Stimulated activated CD4-positive, alpha-beta T cell treated with anti-CD3 and anti-CD28 coated beads, Interleukin-4, amount 100 ng/mL, for 48 hours (primary cell): ENCODE measurements around the gene COBL.

Experiments
- DNase-seq, 2 donors: peaks; one replicate each; pipeline ENCODE4 v3.0.0-alpha.2; 2020; ENCODE audit warnings: low read depth in 2 of 2

The COBL gene

DNA sequence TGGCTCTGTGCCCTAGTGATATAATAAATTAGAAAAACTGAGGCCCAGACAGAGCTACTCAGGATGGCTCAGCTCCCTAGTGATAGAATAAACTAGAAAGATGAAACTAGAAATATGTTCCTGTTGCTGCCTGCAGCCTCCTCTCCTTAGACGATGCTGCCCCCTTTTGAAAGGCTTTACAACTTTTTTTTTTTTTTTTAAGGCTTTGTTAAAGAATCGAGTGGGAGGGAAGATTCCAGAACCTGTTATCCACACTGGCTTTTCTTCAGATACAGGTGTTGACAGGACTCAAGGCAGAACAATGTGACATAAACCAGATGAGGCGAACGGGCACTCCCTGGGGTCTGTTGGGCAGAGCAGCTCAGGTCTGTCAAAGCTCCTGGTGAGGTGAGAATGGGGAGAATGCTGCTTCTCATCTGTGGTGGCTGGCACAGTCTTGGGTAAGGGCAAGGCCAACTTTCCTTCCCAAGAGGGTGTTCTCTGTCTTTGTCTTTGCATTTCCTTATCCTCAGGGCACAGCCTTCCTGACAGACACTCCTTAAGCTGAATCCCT, 175.1 kb downstream of the COBL start:
- no peak for DNase-seq

DNA sequence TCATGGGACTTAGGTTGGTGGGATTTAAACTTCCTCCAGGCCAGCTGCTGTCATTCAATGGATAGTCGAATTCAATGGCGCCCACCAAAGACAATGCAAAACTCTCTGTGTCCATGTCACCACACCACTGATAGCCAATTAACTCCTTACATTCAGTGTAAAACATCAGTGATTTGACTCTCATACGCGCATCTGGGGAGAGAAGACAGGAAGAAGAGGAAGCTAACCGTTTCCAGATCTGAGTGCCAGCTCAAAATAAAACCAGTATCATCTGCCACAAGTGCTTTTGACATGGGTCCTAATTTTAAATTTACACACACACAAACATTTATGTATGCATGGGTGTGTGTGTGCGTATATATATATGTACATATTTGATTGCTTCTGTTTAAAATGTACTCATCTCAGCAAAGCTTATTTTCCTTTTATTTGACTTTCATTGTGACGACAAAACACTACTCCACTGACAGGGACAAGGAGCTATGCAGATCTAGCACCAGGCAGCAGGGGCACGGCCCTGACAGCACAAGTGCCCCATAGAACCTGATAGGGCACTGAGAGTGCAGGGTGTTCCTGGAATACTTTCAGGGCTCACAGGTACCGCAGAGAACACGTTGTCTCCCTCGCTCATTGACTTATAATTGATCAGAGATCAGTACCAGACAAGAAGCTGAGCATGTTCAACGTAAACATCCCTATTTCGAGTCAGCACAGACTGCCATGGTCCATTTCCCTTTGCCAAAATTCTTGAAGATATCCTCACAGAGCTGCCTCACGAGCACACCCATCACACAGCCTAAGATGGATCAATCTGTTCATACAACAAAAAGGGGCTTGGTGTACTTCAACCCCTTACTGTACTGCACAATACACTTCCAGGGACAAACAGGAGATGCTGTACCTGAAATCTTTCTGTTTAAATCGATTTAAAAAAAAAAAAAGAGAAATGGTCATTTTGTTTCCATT, 176.1 kb downstream of the COBL start:
- no peak for DNase-seq

DNA sequence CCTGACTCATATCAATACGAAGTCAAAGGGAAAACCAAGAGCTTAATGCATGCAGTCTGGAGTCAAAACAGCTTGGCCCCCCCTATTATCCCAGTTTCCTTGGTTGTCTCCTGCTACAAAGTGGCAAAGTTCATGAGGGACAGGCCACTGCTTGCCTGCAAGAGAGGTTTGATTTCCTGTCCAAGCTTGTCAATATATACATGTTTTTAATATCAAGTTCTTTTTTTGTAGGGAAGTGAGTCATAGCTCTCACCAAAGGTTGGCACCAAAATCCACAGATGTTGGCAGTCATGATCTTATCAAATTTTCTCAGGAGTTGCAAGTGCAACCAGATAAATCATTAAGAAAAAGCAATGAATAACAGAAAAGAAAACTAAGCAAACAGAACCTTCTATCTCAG, 176.8 kb downstream of the COBL start:
- DNase-seq: no peak

DNA sequence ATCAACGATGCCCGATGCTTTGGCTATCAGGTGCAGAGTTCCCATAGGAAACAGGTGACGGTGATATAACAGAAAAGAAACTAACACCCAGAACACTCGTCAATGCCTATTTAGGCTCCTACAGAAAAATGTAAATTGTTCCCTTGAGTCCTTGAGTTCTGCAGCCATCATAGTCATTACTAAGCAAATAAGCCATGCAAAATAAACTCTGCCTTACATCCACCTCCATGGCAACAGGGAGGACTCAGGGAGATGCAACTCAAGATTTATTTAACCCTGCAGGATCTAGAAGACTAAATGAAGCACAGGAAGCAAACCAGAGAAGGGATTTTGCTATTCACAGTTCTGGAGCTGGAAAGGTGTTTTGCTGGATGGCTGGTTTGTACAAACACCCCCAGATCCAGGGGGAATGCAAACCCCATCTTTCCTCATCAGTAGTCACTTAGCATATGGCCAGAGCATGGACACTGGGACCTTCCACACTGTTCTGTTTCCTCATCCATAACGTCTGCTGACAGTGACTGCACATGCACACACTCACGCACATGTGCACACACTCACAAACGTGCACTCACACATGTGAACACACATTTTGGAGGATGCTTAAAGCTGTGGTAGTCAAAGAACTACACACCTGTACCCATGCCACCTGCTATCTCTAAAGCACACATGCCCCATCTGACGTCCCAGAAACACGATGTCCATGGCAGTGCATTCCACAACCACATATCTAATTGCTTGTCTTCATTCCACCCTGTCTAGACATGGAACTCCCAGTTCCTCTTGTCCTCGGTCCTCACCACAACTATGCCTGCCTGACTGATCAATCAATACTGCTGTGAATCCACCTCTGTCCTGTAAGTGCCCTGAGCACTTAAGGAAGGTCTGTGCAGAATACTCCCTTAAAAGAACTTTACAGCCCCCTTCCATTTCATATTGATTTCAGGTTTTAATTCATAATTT, 178.2 kb downstream of the COBL start:
- no peak for DNase-seq

DNA sequence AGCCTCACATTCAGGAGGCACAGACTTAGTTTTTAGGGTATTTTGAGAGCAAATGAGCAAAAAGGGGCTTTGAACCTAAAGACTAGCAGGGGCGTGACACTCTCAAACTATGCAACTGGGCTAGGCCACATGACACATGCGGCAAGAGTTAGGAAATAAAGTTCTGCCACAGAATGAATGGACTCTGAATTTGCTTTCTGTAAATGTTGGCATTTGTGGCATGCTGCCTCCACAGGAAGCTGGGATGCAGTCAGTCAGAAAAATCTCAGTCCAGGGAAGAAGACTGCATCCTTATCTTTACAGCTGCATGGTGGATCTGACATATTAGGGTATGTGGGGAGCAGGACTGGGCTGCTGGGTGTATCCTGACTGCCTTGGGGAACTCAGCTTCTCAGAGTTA, 181.0 kb downstream of the COBL start:
- DNase-seq: no peak

DNA sequence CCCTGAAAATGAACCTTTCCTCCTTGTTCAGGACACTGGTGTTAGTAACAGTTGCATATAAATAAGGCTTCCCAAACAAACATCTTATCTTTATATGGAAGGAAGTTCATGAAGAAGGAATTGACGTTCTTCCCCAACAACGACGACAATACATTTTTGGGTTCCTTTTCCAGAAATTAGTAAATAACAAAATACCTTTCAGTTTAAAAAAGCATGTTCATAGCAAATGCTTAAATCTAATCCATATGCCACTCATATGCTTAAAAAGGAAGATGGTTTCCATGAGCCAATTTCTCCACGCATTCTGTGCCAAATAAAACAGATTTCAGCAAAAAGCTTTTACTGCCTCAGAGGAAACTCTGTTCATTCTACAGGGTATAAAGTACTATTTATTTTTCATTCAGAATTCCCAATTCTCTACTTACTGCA, 182.6 kb downstream of the COBL start:
- DNase-seq: no peak

DNA sequence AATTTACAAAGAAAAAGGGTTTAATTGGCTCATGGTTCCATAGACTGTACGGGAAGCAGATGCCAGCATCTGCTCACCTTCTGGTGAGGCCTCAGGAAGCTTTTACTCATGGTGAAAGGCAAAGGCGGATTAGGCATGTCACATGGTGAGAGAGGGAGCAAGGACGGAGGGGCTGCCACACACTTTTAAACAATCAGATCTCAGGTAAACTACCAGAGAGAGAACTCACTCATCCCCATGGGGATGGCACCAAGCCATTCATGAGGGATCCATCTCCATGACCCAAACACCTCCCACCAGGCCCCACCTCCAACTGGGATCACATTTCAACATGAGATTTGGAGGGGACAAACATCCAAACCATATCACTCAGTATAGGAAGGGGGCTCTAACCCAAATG, 183.9 kb downstream of the COBL start:
- DNase-seq: no peak

DNA sequence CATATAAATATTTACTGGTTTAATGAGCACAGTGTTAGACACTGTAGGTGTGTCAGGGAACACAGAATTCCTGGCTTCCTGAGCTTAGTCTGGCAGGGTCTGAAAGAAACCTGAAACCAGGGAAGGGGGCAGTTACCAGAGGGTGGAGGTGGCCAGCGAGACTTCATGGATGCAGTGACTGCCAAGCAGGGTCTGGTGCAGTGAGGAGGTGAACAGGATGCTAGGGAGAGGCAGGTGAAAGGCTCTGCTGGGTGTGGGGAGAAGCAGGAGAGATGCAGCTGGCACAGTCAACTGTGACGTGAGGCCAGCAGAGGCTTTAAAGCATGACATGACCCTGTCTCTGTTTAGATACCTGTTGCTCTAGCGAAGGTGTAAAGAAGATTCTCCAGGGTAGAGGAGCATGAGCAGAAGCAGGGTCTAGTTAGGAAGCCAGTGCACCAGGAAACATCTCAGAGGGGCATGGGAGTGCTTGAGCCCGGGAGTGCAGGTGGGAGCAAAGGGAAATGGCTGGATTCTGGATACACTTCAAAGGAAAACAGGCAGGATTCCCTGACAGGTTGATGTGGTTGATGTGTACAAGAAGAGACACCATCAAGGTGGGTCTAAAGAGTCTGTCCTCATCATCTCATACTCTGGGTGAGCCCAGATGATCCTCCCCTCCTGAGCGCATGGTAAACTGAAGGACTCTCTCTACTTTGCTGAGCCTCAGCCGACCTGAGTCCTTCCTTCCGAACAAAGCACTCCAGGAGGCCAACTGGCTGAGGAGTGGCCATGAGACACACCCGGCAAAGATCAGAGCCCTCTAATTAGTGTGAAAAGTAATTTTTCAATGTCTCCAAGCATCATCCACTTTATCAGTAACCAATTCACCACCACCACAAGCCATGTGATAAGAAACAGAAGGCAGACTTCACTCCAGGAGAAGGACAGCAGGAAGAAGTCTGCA, 186.8 kb downstream of the COBL start:
- no peak for DNase-seq

DNA sequence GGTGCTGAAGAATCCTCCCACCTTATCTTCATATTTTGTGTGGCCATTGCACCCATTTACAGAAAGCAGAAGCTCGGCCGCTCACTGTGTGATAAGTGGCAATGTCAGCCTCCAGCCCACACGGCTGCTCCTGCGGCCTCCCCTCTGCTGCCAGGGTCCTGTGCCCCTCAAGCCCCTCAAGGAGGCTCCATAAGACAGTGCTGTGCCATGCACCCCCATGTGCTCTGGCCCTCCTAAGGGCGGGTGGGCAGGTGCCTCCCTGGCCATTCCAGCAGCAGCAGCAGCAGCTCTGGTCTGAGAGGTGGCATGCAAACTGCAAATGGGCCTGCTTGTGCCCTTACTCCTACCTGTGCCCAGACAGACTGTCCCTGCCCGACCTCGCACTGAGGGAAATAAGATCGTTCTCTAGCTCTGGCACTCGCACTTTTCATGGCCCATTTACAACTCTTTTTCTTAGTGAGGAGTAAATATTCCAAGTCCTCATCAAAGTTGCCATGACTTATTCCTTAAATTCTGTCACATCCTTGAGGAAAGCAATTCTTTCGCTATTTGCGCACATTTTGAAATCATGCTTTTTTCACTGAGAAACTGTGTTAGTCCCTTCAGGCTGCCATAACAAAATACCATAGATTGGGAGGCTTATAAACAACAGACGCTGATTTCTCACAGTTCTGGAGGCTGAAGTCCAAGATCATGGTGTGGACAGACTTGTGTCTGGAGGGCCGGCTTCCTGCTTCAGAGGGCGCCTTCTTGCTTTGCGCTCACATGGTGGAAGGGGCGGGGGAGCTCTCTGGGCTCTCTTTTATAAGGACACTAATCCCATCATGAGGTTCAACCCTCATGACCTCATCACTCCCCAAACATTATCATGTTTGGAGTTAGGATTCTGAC, 187.8 kb downstream of the COBL start:
- no peak for DNase-seq

DNA sequence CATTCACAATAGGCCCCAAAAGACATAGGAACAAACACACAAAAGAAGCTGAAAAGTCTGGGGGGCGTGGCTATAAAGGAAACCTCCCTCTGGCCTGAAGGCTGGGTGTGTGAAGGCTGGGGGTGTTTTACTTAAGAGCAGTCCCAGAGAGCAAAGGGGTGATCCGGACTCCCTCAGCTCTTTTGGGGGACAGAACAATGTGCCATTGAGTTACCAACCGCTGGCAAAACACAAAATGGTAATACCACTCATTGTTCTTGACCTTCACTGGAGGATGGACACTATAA, 189.0 kb downstream of the COBL start:
- DNase-seq: no peak

DNA sequence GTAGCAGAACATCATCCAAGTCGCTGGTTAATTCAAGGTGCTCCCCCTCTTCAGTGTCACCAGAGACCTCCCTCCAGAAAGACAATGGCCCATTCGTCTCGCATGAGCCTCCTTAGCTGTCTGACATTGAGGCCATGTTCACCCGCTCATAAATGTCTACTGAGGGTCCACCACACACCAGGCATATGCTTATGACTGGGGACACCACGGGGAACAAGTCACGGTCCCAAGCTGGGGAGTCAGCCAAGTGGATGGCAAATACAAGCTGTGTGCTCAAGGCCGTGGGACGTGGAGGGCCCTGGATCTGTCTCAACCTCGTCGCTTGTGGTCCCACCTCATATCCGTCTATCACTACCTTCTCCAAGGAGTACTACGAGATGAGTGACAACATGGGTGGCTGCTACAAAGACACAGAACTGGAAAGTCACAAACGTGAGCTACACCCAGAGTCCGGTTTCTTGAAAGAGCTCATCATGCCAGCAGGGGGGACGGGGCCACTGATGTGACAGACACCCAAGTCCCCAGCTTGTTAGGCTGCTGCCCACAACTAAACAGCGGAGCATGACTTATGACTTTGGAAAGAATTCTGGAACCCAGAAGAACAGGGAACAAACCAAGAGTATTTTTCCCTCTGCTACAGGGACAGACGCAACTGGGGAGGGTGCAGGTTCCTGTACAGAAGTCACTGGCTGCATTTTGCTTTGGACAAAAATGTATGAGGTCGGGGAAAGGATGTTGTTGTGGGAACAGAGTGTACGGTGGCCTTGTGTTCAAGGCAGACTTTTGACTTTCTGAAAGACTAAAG, 189.6 kb downstream of the COBL start:
- DNase-seq: no peak

DNA sequence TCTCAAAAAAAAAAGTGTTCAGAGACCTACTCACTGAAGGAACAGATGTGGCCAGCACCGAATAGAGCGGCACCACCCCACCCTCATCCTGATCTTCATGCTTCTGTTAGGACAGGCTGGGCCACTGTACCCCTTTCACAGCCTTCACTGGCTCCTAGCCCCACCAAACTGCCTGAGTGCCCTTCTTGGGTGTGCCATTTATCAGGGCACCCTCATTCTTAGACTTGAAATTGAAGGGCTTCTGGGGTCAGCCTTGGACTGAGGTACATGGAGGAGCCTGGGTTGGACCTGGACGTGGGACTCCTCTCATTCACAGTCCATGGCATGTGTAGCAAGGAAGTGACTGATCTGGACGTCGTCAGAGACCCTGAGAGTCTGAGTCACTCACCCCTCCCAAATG, 190.3 kb downstream of the COBL start:
- DNase-seq: no peak

DNA sequence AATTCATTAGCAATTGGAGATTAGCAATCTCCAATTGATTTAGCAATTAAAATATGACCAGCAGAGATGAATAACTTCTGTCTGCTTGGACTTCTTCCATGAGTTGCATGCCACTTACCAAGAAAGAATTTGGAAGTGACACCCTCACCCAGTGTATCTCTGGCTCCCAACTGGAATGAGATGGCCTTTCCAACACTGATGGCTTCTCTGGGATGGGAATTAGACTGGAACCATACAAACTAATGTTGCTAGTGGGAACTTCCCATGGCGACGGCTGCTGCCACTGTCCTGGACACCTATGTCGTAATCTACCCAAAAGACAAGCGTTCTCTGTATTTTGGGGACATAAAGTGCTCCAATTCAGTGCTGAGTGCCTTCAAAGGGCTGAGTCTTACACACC, 192.3 kb downstream of the COBL start:
- no peak for DNase-seq

DNA sequence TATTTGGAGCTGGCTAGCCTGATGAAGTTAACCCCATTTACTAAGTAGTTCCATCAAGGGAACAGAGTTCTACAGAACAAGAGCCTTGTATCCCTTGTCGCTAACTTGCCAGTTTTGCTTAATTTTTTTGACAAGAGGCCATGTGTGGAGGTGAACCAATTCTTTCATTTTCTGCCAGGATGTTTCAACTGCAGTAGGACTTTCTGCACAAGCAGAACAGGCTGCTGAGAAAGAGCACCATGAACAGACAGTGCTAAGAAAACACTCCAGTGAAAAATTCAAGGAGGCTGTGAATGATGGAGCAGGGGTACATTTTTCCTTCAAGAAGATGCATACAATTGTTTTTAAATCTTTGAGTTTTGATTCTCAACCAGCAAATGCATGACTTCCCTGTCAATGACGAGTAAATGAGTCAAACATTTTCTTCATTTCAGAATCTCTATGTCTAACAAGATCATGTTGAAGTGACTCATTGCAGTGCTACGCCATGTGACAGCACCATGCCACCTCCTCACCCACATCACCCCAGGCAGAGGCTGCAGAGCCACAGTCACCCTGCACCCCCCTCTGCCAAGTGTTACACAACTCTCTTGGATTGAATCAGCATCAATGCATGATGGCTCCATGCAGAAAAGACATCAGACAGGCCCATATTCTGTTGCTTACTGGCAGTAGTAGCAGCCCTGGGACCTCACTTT, 193.1 kb downstream of the COBL start:
- peak; percentile 65 to 73 for DNase-seq

DNA sequence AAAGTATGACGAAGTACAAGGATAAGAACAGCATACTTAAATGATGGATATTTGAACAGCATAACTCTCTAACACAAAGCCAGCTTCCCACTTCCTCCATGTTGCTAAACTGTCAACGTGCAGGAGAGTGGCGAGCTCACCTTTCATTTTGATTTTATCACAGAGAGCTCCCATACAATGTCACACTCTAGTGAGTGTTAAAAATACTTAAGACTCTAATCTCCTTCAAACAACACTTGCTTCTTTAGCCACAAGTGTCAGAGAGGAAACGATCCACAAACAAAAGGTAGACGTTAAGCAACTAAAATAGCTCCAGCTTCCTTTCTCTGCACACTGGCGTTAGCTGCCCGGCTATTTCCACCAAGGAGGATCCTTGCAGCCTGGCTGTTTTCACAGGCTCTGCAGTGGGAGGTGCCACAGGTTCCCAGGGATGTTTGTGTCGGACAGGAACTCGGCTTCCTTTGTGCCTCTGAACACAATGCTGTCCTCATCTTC, 194.6 kb downstream of the COBL start:
- DNase-seq: no peak

DNA sequence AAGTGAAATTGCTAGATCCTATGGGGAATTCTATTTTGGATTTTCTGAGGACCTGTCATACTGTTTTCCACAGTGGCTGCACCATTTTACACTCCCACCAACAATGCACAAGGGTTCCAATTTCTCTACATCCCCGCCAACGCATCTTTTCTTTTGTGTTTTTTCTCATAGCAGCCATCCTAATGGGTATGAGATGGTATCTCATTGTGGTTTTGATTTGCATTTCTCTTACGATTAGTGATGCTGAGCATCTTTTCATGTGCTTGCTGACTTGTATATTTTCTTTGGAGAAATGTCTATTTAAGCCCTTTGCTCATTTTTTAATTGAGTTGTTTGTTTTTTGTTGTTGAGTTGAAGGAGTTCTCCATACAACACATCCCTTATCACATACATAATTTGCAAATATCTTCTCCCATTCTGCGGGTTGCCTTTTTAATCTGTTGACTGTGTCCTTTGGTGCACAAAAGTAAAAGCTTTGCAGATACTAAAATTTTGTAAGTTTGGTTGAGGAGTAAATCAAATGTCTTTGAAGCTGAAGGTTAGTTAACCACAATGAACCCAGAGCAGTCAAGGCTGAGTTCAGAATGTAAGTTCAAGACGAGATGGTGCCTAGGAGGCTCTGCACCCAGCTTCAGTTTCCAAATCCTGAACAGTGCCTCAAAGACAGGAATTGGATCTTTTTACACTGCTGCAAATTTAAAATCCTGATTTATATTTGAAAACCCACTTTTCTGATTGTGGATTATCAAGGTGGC, 195.4 kb downstream of the COBL start:
- no peak for DNase-seq

DNA sequence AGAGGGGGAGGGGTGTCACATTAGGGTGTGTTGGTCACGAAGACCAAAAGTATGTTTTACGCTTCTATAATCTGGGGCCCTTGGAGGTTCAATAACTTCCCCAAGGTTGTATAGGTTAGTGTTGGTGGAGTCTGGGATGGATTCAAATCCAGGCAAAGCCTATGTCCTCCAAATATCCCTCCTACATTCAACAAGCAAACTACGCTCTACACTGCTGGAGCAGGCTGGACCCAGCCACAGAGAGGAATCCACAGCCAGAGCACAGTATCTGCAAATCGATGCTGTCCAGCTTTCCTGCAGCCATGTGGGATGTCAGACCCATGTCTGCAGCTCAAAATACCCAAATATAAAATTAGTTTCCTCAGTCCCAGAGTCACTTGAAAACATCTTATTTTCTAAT, 198.0 kb downstream of the COBL start:
- DNase-seq: no peak

DNA sequence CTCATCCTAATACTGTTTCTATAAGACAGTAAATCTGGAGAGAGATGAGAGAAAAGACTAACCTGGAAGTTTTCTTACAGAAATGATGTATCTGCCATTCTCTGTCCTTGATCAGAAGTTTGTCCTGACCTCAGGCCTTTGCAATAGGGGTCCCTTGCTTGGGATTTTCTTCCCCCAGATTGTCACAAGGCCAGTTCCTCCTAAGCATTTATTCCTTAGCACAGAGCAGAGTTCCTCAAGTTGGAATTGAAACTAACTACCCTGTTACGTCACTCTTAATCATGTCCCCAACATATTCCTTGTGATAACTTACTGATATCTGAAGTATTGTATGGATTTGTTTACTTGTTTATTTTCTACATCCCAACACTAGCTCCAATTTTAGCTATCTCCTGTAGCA, 202.1 kb downstream of the COBL start:
- no peak for DNase-seq
